Endothelial cell of umbilical vein (primary cell): ENCODE measurements around the gene ZNF511. TPM values are rescaled to one million over a fixed set of nuclear protein-coding genes. Genes with fewer than 3 reads are reported as not detected.

ENCODE experiments used
- BruUV-seq: library from RNA; stranded (reverse); fragments of 400-500 nt; replicated peaks from 2 replicates; lab custom pipeline; 2021; lab: Mats Ljungman, UMichigan
- CTCF ChIA-PET: fragments of 300-600, 350-600 bp; sonication (Branson Sonifier 250); formaldehyde crosslinking; loops from one replicate; lab custom pipeline; 2021; ENCODE audit warnings: antibody characterized with exemption, inconsistent platforms; lab: Charles Lee
- POLR2A ChIA-PET: fragments of 300-600, 350-600 bp; sonication (Branson Sonifier 250); formaldehyde crosslinking; loops from one replicate; lab custom pipeline; 2021; ENCODE audit warnings: antibody characterized with exemption, inconsistent platforms; lab: Charles Lee
- DNase-seq: peaks from one replicate; pipeline ENCODE4 v3.0.0-alpha.2; 2011; ENCODE audit warnings: low read depth, low spot score
- FAIRE-seq: peaks from 2 replicates; lab custom pipeline; 2011; peaks lifted over from hg19 to GRCh38; lab: Jason Lieb, UNC
- H2AFZ ChIP-seq: 2 replicates; pipeline ENCODE4 v1.6.0; 2012; ENCODE audit warnings: low read depth, low read length, control low read depth, inconsistent platforms
- H3K27ac ChIP-seq: 2 replicates; pipeline ENCODE4 v1.5.1; 2011; ENCODE audit warnings: low read depth, mild to moderate bottlenecking, control low read depth, low read length, moderate library complexity; ENCODE audit not compliant: insufficient read depth
- H3K27me3 ChIP-seq, 2 experiments: 2 replicates each; pipeline versions ENCODE4 v1.6.0 to v1.6.1; 2011; ENCODE audit warnings: low read length in 2 of 2, mixed read lengths in 1 of 2; ENCODE audit not compliant: control insufficient read depth in 2 of 2, insufficient read depth in 2 of 2
- H3K36me3 ChIP-seq, 2 experiments: 2 replicates in 1 of 2; 3 replicates in 1 of 2; pipeline ENCODE4 v1.5.1; 2011; ENCODE audit warnings: low read length in 2 of 2, mild to moderate bottlenecking in 1 of 2, moderate library complexity in 1 of 2; ENCODE audit not compliant: control insufficient read depth in 2 of 2, insufficient read depth in 2 of 2; ENCODE audit errors: extremely low read depth in 1 of 2
- H3K4me1 ChIP-seq: 3 replicates; pipeline ENCODE4 v1.5.1; 2011; ENCODE audit warnings: mild to moderate bottlenecking, low read length; ENCODE audit not compliant: control insufficient read depth, insufficient read depth; ENCODE audit errors: extremely low read depth
- H3K4me2 ChIP-seq: 2 replicates; pipeline ENCODE4 v1.6.1; 2011; ENCODE audit warnings: low read length, control low read depth, mixed read lengths; ENCODE audit not compliant: insufficient read depth
- H3K4me3 ChIP-seq, 3 experiments: fragments of 200-600 bp in 1 of 3; sonication (generic), shearing (Covaris generic) in 1 of 3; replicated peaks in 1 of 3; 2 replicates each; pipeline ENCODE4 v1.5.1; 2011 to 2016; ENCODE audit warnings: control low read depth in 3 of 3, low read length in 3 of 3, mild to moderate bottlenecking in 2 of 3, inconsistent platforms in 1 of 3, low read depth in 1 of 3, moderate library complexity in 1 of 3; ENCODE audit not compliant: insufficient read depth in 1 of 3
- H3K79me2 ChIP-seq: 2 replicates; pipeline ENCODE4 v1.6.0; 2012; ENCODE audit warnings: low read length, inconsistent platforms; ENCODE audit not compliant: control insufficient read depth, insufficient read depth
- H3K9ac ChIP-seq: replicated peaks from 2 replicates; pipeline ENCODE3; 2011; ENCODE audit warnings: low read length, control low read depth; ENCODE audit not compliant: insufficient read depth; ENCODE audit errors: extremely low read depth
- H3K9me1 ChIP-seq: replicated peaks from 3 replicates; pipeline ENCODE4 v1.6.0; 2011; ENCODE audit warnings: mild to moderate bottlenecking, low read length; ENCODE audit not compliant: control insufficient read depth, insufficient read depth; ENCODE audit errors: extremely low read depth
- H3K9me3 ChIP-seq: replicated peaks from 2 replicates; pipeline ENCODE4 v1.5.1; 2012; ENCODE audit warnings: low read length, inconsistent platforms; ENCODE audit not compliant: control insufficient read depth, insufficient read depth
- H4K20me1 ChIP-seq: replicated peaks from 2 replicates; pipeline ENCODE3; 2011; ENCODE audit warnings: mild to moderate bottlenecking, low read length; ENCODE audit not compliant: control insufficient read depth, insufficient read depth; ENCODE audit errors: extremely low read depth
- EZH2 ChIP-seq: IDR thresholded peaks from 2 replicates; pipeline ENCODE4 v1.6.1; 2012; ENCODE audit warnings: borderline replicate concordance, low read depth, mild to moderate bottlenecking, moderate library complexity, low read length, inconsistent platforms; ENCODE audit not compliant: severe bottlenecking
- FOS ChIP-seq: IDR thresholded peaks from 2 replicates; pipeline ENCODE4 v1.6.1; 2011; ENCODE audit warnings: mild to moderate bottlenecking, low read length, moderate library complexity, borderline replicate concordance; ENCODE audit not compliant: insufficient read depth
- GATA2 ChIP-seq: IDR thresholded peaks from 2 replicates; pipeline ENCODE4 v1.7.0; 2011; ENCODE audit warnings: low read depth, mild to moderate bottlenecking, moderate library complexity, mixed read lengths, low read length; ENCODE audit not compliant: insufficient read length, insufficient read depth
- JUN ChIP-seq: IDR thresholded peaks from 2 replicates; pipeline ENCODE4 v1.6.1; 2011; ENCODE audit warnings: borderline replicate concordance, low read depth; ENCODE audit not compliant: insufficient read length, insufficient read depth
- MYC ChIP-seq: IDR thresholded peaks from one replicate; pipeline ENCODE4 v1.6.1; 2011; ENCODE audit warnings: mild to moderate bottlenecking, low read depth, low read length
- POLR2A ChIP-seq: IDR thresholded peaks from 2 replicates; pipeline ENCODE4 v1.6.1; 2012; ENCODE audit warnings: low read depth, mild to moderate bottlenecking, control low read depth, low read length
- POLR2AphosphoS5 ChIP-seq: IDR thresholded peaks from 2 replicates; pipeline ENCODE4 v1.6.1; 2012; ENCODE audit warnings: low read depth, mild to moderate bottlenecking, control low read depth, low read length, moderate library complexity; ENCODE audit not compliant: insufficient read depth
- dilution Hi-C: fragments of 300-500 bp; cut with MboI; formaldehyde crosslinking; loops from one replicate; pipeline ENCODE4 v1.15.0; 2019; ENCODE audit warnings: low sequenced_read_pairs; ENCODE audit not compliant: extremely low pct_ligation_motif_present
- intact Hi-C: fragments of 100-400 bp; cut with micrococcal nuclease; formaldehyde crosslinking; loops from one replicate; pipeline ENCODE4 v1.10.0; 2022
- polyA plus RNA-seq, 4 experiments: library from polyadenylated mRNA; depleted of rRNA in 3 of 4; stranded (reverse) in 3 of 4; unstranded in 1 of 4; fragments of >200 nt; gene quantifications; 2 replicates each; pipeline versions ENCODE4 v1.2.1 to v1.2.3, GENCODE V29; 2011 to 2012; ENCODE audit warnings: missing spikeins in 1 of 4
- total RNA-seq: library from RNA; stranded (reverse); gene quantifications from 2 replicates; pipeline ENCODE4 v1.2.3, GENCODE V29; 2021
- TF ChIP-seq, protein P1 (sequence below): IDR thresholded peaks from 2 replicates; pipeline ENCODE4 v1.6.1; 2011; ENCODE audit not compliant: insufficient read depth, insufficient read length
- TF ChIP-seq, protein P2 (sequence below), 2 donors: IDR thresholded peaks; 1 replicate in 1 of 2; 2 replicates in 1 of 2; pipeline ENCODE4 v1.5.1; 2011; ENCODE audit warnings: low read length in 2 of 2, mild to moderate bottlenecking in 2 of 2, moderate library complexity in 2 of 2, control low read depth in 1 of 2, inconsistent platforms in 1 of 2, low read depth in 1 of 2; ENCODE audit not compliant: insufficient read depth in 1 of 2; ENCODE audit errors: extremely low read depth in 1 of 2

The ZNF511 gene
- total and polyA plus RNA-seq, 2 donors (not counting 3 experiments of a cell fraction or from before 2014, with no cell fraction given): 25.6 to 37.9 TPM

DNA sequence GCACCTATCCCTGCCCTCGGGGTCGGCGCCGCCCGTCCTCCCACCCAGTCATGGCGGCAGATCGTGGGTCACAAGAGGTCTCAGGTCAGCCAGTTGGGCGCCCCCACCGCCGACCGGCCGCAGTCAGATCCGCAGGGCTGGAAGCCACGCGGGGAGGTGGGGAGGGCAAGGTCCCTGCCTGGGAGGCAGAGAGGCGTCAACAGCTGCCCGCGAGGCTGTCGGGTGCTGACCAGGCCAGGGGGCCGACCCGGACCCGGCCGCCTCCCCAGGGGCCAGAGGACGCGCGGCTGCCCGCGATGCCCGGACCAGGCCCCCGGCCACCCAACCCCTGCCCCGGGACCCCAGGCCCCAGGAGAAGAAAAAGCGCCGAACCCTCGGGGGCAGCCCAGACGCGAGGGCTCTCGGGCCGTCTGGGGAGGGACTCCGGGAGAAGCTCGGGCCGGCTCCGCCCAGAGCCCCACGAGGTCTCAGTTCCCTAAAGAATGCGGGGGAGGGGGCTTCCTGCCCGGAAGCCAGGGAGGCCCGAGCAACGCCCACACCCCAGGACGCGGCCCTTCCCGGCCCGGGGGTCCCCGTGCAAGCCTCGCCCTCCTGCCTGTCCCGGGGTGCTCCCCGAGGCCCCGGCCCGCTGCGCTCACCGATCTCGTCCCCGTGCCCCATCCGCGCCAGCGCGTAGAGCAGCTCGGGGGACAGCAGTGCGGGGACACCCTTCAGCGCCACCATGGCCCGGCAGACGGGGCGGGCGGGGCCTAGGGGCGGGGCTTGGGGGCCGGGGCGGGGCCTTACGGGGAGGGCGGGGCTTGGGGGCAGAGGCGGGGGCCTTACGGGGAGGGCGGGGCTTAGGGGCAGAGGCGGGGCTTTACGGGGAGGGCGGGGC is 48.8 kb downstream of the ZNF511 start, which contains the start of gene FUOM:
FUOM (minus strand) TSS at position 735 of the 877 bp plus-strand sequence; CDS start at position 723, 12 bp downstream.
- DNase-seq (peak; percentile 52), FAIRE-seq (peak; percentile 26)
- H3K27ac ChIP-seq: no peak within 1 kb of the TSS
- intact Hi-C loops (loop anchor here (1.0 to 2.0 kb wide), 2 partner anchors 16 to 29 kb away; partner anchors contain the start of gene ECHS1), dilution Hi-C loops (no loop called here)
- peaks cover 3% of the 10 kb centered on the region for H3K4me1 ChIP-seq
- peak within 1 kb of the TSS; percentile 27 to 63 (median 52) for H3K4me3 ChIP-seq
- H2AFZ ChIP-seq: peak within 1 kb of the TSS; percentile 92
- no peaks in the 10 kb centered on the region for H3K9me3 ChIP-seq
- peak within 1 kb of the TSS; percentile 48 for H3K9ac ChIP-seq
- H3K4me2 ChIP-seq: peak within 1 kb of the TSS; percentile 70
- H3K27me3 ChIP-seq: no peaks in the 10 kb centered on the region
- BruUV-seq: no TSS peak
- ChIA-PET POLR2A (interaction anchor here (1.0 kb wide), 1 partner anchor 16 kb away, joined by 4 read pairs; the partner anchor contains the start of gene ECHS1), CTCF (interaction anchor here (1.0 to 1.2 kb wide), 2 partner anchors 14 to 28 kb away, joined by 3 to 8 read pairs; no protein-coding TSS in a partner anchor)
- TF ChIP-seq FOS (no peak), EZH2 (no peak), MYC (no peak), POLR2A (no peak), JUN (no peak), GATA2 (no peak), POLR2AphosphoS5 (peak; percentile 36)
- TF ChIP-seq, protein P1, sequence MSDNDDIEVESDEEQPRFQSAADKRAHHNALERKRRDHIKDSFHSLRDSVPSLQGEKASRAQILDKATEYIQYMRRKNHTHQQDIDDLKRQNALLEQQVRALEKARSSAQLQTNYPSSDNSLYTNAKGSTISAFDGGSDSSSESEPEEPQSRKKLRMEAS: peak; percentile 28
- TF ChIP-seq, protein P2, sequence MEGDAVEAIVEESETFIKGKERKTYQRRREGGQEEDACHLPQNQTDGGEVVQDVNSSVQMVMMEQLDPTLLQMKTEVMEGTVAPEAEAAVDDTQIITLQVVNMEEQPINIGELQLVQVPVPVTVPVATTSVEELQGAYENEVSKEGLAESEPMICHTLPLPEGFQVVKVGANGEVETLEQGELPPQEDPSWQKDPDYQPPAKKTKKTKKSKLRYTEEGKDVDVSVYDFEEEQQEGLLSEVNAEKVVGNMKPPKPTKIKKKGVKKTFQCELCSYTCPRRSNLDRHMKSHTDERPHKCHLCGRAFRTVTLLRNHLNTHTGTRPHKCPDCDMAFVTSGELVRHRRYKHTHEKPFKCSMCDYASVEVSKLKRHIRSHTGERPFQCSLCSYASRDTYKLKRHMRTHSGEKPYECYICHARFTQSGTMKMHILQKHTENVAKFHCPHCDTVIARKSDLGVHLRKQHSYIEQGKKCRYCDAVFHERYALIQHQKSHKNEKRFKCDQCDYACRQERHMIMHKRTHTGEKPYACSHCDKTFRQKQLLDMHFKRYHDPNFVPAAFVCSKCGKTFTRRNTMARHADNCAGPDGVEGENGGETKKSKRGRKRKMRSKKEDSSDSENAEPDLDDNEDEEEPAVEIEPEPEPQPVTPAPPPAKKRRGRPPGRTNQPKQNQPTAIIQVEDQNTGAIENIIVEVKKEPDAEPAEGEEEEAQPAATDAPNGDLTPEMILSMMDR (IDR thresholded peaks at IDR 0.05; ENCODE audit: extremely low read depth in 1 of 2, insufficient read depth in 1 of 2, low read depth in 1 of 2, low read length in 2 of 2): no peak
- H3K79me2 ChIP-seq: no peaks in the 10 kb centered on the region
- peaks cover 0 to under 1% of the 10 kb centered on the region in 2 experiments for H3K36me3 ChIP-seq
- no peaks in the 10 kb centered on the region for H3K9me1 ChIP-seq
- no peaks in the 10 kb centered on the region for H4K20me1 ChIP-seq
